ENCODE measurements around the gene NFIA. TPM values are rescaled to one million over a fixed set of nuclear protein-coding genes. Genes with fewer than 3 reads are reported as not detected.

NFIA gene
- total and polyA plus RNA-seq, 2 donors (not counting 1 experiment from before 2014, with no cell fraction given), result 5.4 to 11.0 TPM

- no peaks in the 10 kb centered on the region for H3K27me3 ChIP-seq (ENCODE audit: control insufficient read depth, insufficient read depth, low read length)
- no peak for TF ChIP-seq CTCF (conservative IDR thresholded peaks at IDR 0.05 in 1 of 2, IDR thresholded peaks at IDR 0.05 in 1 of 2; ENCODE audit: low read depth in 1 of 2, low read length in 2 of 2)
- no peak for TF ChIP-seq EZH2 (IDR thresholded peaks at IDR 0.05; ENCODE audit: low read length, missing control alignments)
- H2AFZ ChIP-seq (ENCODE audit: low read length), result no peak overlapping the region
- no peak for DNase-seq (ENCODE audit: low read depth in 2 of 2)
- no peak overlapping the region for H3K9ac ChIP-seq (ENCODE audit: insufficient read depth, low read length)
- H4K20me1 ChIP-seq (ENCODE audit: control insufficient read depth, extremely low read depth, insufficient read depth, low read length), result no peaks in the 10 kb centered on the region
- H3K27ac ChIP-seq (ENCODE audit: insufficient read depth, low read length), result no peak overlapping the region
- no peaks in the 10 kb centered on the region for H3K4me1 ChIP-seq (ENCODE audit: control insufficient read depth, extremely low read depth, insufficient read depth, low read length)
- no peak overlapping the region for H3K4me2 ChIP-seq (ENCODE audit: extremely low read depth, insufficient read depth, low read length)
- no peaks in the 10 kb centered on the region for H3K79me2 ChIP-seq (ENCODE audit: control insufficient read depth, insufficient read depth, low read length)
- no peaks in the 10 kb centered on the region for H3K9me3 ChIP-seq (ENCODE audit: control insufficient read depth, insufficient read depth, low read depth, low read length)
- H3K36me3 ChIP-seq (ENCODE audit: control insufficient read depth, insufficient read depth, low read length), result no peaks in the 10 kb centered on the region
- no peak overlapping the region for H3K4me3 ChIP-seq (replicated peaks in 1 of 4; ENCODE audit: control extremely low read depth in 1 of 4, insufficient read depth in 1 of 4, low read depth in 3 of 4, low read length in 4 of 4)
Measured at GRCh38 chr1:61400997-61401396, 318.6 kb downstream of the NFIA start.

GRCh38 chr1:61403679-61404596 lies 321.6 kb downstream of the NFIA start:
- H3K9me3 ChIP-seq (ENCODE audit: control insufficient read depth, insufficient read depth, low read depth, low read length), result no peaks in the 10 kb centered on the region
- H4K20me1 ChIP-seq (ENCODE audit: control insufficient read depth, extremely low read depth, insufficient read depth, low read length), result no peaks in the 10 kb centered on the region
- no peak overlapping the region for H3K9ac ChIP-seq (ENCODE audit: insufficient read depth, low read length)
- H3K27me3 ChIP-seq (ENCODE audit: control insufficient read depth, insufficient read depth, low read length), result no peaks in the 10 kb centered on the region
- H3K79me2 ChIP-seq (ENCODE audit: control insufficient read depth, insufficient read depth, low read length), result no peaks in the 10 kb centered on the region
- H3K4me1 ChIP-seq (ENCODE audit: control insufficient read depth, extremely low read depth, insufficient read depth, low read length), result no peaks in the 10 kb centered on the region
- no peak overlapping the region for H3K27ac ChIP-seq (ENCODE audit: insufficient read depth, low read length)
- TF ChIP-seq CTCF (conservative IDR thresholded peaks at IDR 0.05 in 1 of 2, IDR thresholded peaks at IDR 0.05 in 1 of 2; ENCODE audit: low read depth in 1 of 2, low read length in 2 of 2), result no peak
- no peak for TF ChIP-seq EZH2 (IDR thresholded peaks at IDR 0.05; ENCODE audit: low read length, missing control alignments)
- DNase-seq (ENCODE audit: low read depth in 2 of 2), result peak; percentile 27 to 81
- no peak overlapping the region for H3K4me3 ChIP-seq (replicated peaks in 1 of 4; ENCODE audit: control extremely low read depth in 1 of 4, insufficient read depth in 1 of 4, low read depth in 3 of 4, low read length in 4 of 4)
- no peak overlapping the region for H2AFZ ChIP-seq (ENCODE audit: low read length)
- no peaks in the 10 kb centered on the region for H3K36me3 ChIP-seq (ENCODE audit: control insufficient read depth, insufficient read depth, low read length)
- H3K4me2 ChIP-seq (ENCODE audit: extremely low read depth, insufficient read depth, low read length), result no peak overlapping the region

- no peak overlapping the region for H3K4me2 ChIP-seq (ENCODE audit: extremely low read depth, insufficient read depth, low read length)
- no peak overlapping the region for H3K9ac ChIP-seq (ENCODE audit: insufficient read depth, low read length)
- no peak overlapping the region for H3K27ac ChIP-seq (ENCODE audit: insufficient read depth, low read length)
- H3K36me3 ChIP-seq (ENCODE audit: control insufficient read depth, insufficient read depth, low read length), result no peaks in the 10 kb centered on the region
- H3K27me3 ChIP-seq (ENCODE audit: control insufficient read depth, insufficient read depth, low read length), result no peaks in the 10 kb centered on the region
- no peak for DNase-seq (ENCODE audit: low read depth in 2 of 2)
- H3K9me3 ChIP-seq (ENCODE audit: control insufficient read depth, insufficient read depth, low read depth, low read length), result no peaks in the 10 kb centered on the region
- no peak overlapping the region for H3K4me3 ChIP-seq (replicated peaks in 1 of 4; ENCODE audit: control extremely low read depth in 1 of 4, insufficient read depth in 1 of 4, low read depth in 3 of 4, low read length in 4 of 4)
- no peaks in the 10 kb centered on the region for H4K20me1 ChIP-seq (ENCODE audit: control insufficient read depth, extremely low read depth, insufficient read depth, low read length)
- no peak overlapping the region for H2AFZ ChIP-seq (ENCODE audit: low read length)
- H3K4me1 ChIP-seq (ENCODE audit: control insufficient read depth, extremely low read depth, insufficient read depth, low read length), result no peaks in the 10 kb centered on the region
- TF ChIP-seq CTCF (conservative IDR thresholded peaks at IDR 0.05 in 1 of 2, IDR thresholded peaks at IDR 0.05 in 1 of 2; ENCODE audit: low read depth in 1 of 2, low read length in 2 of 2), result no peak
- no peak for TF ChIP-seq EZH2 (IDR thresholded peaks at IDR 0.05; ENCODE audit: low read length, missing control alignments)
- no peaks in the 10 kb centered on the region for H3K79me2 ChIP-seq (ENCODE audit: control insufficient read depth, insufficient read depth, low read length)
Measured at GRCh38 chr1:61404597-61405376, 322.4 kb downstream of the NFIA start.

All from fibroblast of lung (primary cell).